ENCODE data around the gene OR2F1. TPM values are rescaled to one million over a fixed set of nuclear protein-coding genes. Genes with fewer than 3 reads are reported as not detected.

OR2F1 gene
- total RNA-seq, 1 experiment from 2014 or later, result not detected

DNA sequence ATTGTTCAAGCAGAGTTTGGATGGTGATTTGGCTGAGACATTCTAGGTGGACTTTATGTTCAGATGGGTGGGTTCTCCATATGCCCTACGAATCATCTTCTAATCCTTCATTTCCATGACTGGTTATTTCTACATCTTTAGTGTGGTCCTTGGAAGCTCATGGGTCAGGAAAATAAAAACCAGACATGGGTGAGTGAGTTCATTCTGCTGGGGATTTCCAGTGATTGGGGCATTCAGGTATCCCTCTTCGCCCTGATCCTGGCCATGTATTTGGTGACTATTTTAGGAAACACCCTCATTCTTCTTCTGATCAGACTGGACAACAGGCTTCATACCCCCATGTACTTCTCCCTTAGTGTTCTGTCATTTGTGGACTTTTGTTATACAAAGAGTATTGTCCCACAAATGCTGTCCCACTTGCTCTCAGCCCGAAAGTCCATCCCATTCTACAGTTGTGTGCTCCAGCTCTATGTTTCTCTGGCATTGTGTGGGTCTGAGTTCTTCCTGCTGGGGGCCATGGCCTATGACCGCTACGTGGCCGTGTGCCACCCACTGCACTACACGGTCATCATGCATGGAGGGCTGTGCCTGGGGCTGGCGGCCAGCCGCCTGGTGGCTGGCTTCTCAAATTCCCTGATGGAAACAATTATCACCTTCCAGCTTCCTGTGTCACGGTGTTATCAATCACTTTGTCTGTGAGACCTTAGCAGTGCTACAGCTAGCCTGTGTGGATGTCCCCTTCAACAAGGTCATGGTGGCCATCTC, 26.3 kb downstream of the OR2F1 start:
- Histone ChIP-seq H3K27ac (no peak overlapping the region), H3K4me1 (replicated peaks; ENCODE audit: insufficient read depth) (peaks cover 16% of the 10 kb centered on the region), H3K9me3 (ENCODE audit: insufficient read depth, low read depth) (0 out of 2 replicates have a peak, but pooled peaks cover 9% of the 10 kb centered on the region), H3F3A (ENCODE audit: insufficient read depth, low read depth) (0 out of 2 replicates have a peak, but pooled peaks cover 5% of the 10 kb centered on the region), H4K20me1 (ENCODE audit: insufficient read depth) (no peaks in the 10 kb centered on the region), H3K4me3 (no peak overlapping the region), H3K79me2 (ENCODE audit: low read depth) (no peaks in the 10 kb centered on the region), H3K9me2 (ENCODE audit: insufficient read depth) (no peaks in the 10 kb centered on the region), H3K4me2 (no peak overlapping the region), H3K36me3 (ENCODE audit: low read depth) (no peaks in the 10 kb centered on the region), H3K27me3 (ENCODE audit: insufficient read depth, low read depth) (no peaks in the 10 kb centered on the region), H2AFZ (no peak overlapping the region)
- intact Hi-C loops (cut with micrococcal nuclease; ENCODE audit: unreplicated experiment), result no loop called here
- no peak for TF ChIP-seq EZH2 (IDR thresholded peaks at IDR 0.05; ENCODE audit: low read depth)
- TF ChIP-seq, protein P1, sequence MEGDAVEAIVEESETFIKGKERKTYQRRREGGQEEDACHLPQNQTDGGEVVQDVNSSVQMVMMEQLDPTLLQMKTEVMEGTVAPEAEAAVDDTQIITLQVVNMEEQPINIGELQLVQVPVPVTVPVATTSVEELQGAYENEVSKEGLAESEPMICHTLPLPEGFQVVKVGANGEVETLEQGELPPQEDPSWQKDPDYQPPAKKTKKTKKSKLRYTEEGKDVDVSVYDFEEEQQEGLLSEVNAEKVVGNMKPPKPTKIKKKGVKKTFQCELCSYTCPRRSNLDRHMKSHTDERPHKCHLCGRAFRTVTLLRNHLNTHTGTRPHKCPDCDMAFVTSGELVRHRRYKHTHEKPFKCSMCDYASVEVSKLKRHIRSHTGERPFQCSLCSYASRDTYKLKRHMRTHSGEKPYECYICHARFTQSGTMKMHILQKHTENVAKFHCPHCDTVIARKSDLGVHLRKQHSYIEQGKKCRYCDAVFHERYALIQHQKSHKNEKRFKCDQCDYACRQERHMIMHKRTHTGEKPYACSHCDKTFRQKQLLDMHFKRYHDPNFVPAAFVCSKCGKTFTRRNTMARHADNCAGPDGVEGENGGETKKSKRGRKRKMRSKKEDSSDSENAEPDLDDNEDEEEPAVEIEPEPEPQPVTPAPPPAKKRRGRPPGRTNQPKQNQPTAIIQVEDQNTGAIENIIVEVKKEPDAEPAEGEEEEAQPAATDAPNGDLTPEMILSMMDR (conservative IDR thresholded peaks at IDR 0.05), result no peak
- POLR2A ChIA-PET (ENCODE audit: unreplicated experiment), result no interaction called here
- CTCF ChIA-PET, result no interaction called here
- no TSS peak for BruUV-seq (replicated peaks)
- DNase-seq, result no peak

DNA sequence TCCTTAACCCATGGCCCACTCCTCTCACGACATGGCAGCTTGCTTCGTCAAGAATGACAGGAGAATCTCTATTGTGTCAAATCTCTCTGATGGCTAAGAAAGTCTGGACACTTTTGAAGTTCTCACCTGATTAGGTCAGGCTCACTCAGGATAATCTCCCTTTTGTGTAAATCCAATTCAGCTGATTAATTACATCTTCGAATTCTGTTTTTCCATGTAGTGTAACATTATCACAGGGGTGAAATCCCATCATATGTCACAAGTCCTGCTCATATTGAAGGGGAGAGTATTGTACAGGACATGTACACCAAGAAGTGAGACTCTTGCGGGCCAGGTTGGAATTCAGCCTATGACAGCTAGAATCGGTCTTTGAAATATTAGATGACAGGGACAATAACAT, 29.3 kb downstream of the OR2F1 start:
- H3K79me2 ChIP-seq (ENCODE audit: low read depth), result no peaks in the 10 kb centered on the region
- intact Hi-C loops (cut with micrococcal nuclease; ENCODE audit: unreplicated experiment), result no loop called here
- DNase-seq, result no peak
- H3K9me2 ChIP-seq (ENCODE audit: insufficient read depth), result no peaks in the 10 kb centered on the region
- no peak overlapping the region for H2AFZ ChIP-seq
- CTCF ChIA-PET, result no interaction called here
- no peak overlapping the region for H3K4me3 ChIP-seq
- TF ChIP-seq EZH2 (IDR thresholded peaks at IDR 0.05; ENCODE audit: low read depth), result no peak
- TF ChIP-seq, protein P1 (conservative IDR thresholded peaks at IDR 0.05), result no peak
- H3K4me2 ChIP-seq, result no peak overlapping the region
- BruUV-seq (replicated peaks), result no TSS peak
- POLR2A ChIA-PET (ENCODE audit: unreplicated experiment), result no interaction called here
- no peaks in the 10 kb centered on the region for H3K36me3 ChIP-seq (ENCODE audit: low read depth)
- peaks cover 12% of the 10 kb centered on the region for H3K4me1 ChIP-seq (replicated peaks; ENCODE audit: insufficient read depth)
- no peaks in the 10 kb centered on the region for H3K27me3 ChIP-seq (ENCODE audit: insufficient read depth, low read depth)
- no peak overlapping the region for H3K27ac ChIP-seq
- H3F3A ChIP-seq (ENCODE audit: insufficient read depth, low read depth), result 0 out of 2 replicates have a peak, but pooled peaks cover 5% of the 10 kb centered on the region
- no peaks in the 10 kb centered on the region for H4K20me1 ChIP-seq (ENCODE audit: insufficient read depth)
- H3K9me3 ChIP-seq (ENCODE audit: insufficient read depth, low read depth), result 0 out of 2 replicates have a peak, but pooled peaks cover 9% of the 10 kb centered on the region

DNA sequence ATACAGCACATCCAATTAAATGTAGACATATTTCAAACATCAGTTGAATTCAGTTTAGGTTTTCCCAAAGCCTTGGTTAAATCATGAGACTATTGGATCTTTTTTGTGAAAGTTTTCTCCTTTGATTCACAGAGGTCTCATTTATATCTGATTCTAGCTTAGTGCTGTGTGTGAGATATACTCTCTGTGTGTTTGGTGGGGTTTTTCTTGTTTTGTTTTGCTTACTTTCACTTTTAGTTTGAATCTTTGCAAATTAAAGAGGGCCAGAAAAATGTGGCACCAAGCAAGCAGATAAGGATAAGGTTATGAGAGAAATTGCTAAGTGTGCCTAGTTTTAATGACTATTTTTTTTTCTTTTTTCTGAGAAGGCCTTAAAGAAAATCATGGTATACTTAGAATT, 32.9 kb downstream of the OR2F1 start:
- H3K9me3 ChIP-seq (ENCODE audit: insufficient read depth, low read depth), result no peaks in the 10 kb centered on the region
- no peak overlapping the region for H3K4me2 ChIP-seq
- no peaks in the 10 kb centered on the region for H3F3A ChIP-seq (ENCODE audit: insufficient read depth, low read depth)
- no peaks in the 10 kb centered on the region for H3K27me3 ChIP-seq (ENCODE audit: insufficient read depth, low read depth)
- BruUV-seq (replicated peaks), result no TSS peak
- H3K4me1 ChIP-seq (replicated peaks; ENCODE audit: insufficient read depth), result no peaks in the 10 kb centered on the region
- H3K9me2 ChIP-seq (ENCODE audit: insufficient read depth), result no peaks in the 10 kb centered on the region
- no peak for TF ChIP-seq EZH2 (IDR thresholded peaks at IDR 0.05; ENCODE audit: low read depth)
- TF ChIP-seq, protein P1 (conservative IDR thresholded peaks at IDR 0.05), result no peak
- H3K4me3 ChIP-seq, result no peak overlapping the region
- no peaks in the 10 kb centered on the region for H3K36me3 ChIP-seq (ENCODE audit: low read depth)
- intact Hi-C loops (cut with micrococcal nuclease; ENCODE audit: unreplicated experiment), result no loop called here
- DNase-seq, result no peak
- H3K27ac ChIP-seq, result no peak overlapping the region
- H2AFZ ChIP-seq, result no peak overlapping the region
- no peaks in the 10 kb centered on the region for H4K20me1 ChIP-seq (ENCODE audit: insufficient read depth)
- ChIA-PET POLR2A (ENCODE audit: unreplicated experiment) (no interaction called here), CTCF (no interaction called here)
- H3K79me2 ChIP-seq (ENCODE audit: low read depth), result no peaks in the 10 kb centered on the region

All from PC-9 (cell line).